NCI-H2227 treated with DMSO at 0.1 percent for 48 hours (cell line): Measurements from ENCODE around the gene HAUS8.
"Not testable (repeated sequence)": the region's sequence is repeated elsewhere in the genome, so short reads cannot be mapped to it uniquely, and the experiment has no call there.

ENCODE experiments used
- DNase-seq: peaks from one replicate; lab custom pipeline; 2025; lab: John Stamatoyannopoulos, UW

HAUS8 gene, protein sequence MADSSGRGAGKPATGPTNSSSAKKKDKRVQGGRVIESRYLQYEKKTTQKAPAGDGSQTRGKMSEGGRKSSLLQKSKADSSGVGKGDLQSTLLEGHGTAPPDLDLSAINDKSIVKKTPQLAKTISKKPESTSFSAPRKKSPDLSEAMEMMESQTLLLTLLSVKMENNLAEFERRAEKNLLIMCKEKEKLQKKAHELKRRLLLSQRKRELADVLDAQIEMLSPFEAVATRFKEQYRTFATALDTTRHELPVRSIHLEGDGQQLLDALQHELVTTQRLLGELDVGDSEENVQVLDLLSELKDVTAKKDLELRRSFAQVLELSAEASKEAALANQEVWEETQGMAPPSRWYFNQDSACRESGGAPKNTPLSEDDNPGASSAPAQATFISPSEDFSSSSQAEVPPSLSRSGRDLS

DNA sequence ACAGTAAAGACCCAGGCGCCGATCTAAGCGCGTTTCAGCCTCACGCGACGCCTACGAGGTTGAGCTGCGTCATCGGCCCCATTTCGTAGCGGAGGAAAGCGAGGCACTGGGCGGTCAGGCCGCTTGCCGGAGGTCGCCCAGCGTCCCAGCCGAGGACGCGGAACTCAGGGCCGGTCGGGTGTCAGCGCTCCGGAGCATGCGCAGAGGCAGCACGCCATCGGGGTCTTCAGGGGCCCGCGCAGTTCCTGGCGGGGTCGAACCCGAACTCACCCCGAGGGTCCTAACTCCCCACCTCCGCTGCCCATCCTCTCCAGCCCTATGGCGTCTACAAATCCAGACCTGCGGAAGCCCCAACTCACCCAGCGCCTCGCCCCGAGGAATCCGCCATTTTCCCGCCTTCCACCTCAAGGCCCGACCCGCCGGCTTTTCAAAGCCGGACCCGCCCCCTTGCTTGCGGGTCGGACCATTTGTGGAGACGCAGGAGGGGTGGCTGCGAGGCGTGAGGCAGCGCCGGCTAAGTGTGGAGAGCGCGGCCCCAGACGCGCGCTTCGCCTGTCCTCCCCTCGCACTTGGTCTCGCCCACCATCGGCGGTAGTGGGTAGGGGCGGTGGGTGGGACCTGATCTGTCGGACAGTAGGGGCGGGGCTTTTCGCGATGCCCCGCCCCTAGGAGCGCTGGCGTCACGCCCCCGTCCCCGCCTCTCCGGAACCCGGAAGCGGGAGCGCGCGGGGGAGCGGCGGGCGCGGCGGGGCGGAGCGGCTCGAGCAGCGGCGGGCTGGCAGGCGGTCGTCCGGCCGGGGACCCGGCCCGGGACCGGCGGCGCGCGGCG lies at the start of gene HAUS8, which contains the start of gene MYO9B:
HAUS8 (minus strand) TSS at position 418 of the 829 bp plus-strand sequence; CDS start at position 388, 30 bp downstream.
MYO9B (plus strand) TSS at position 743 of the 829 bp plus-strand sequence. CDS start 25,941 bp downstream, outside the sequence.
- peak; percentile 92 for DNase-seq

DNA sequence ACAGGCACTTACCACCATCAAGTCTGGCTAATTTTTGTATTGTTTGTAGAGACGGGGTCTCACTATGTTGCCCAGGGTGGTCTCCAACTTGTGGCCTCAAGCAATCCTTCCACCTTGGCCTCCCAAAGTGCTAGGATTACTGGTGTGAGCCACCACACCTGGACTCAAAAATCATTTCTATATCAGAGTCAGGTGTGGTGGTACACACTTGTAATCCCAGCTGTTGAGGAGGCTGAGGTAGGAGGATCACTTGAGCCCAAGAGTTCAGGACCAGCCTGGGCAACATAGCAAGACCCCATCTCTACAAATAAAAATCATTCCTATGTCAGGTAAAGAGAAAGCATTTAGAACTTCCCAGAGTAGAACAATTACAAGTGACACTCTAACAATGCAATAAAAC lies 48.8 kb upstream of the HAUS8 start:
- DNase-seq = no peak

DNA sequence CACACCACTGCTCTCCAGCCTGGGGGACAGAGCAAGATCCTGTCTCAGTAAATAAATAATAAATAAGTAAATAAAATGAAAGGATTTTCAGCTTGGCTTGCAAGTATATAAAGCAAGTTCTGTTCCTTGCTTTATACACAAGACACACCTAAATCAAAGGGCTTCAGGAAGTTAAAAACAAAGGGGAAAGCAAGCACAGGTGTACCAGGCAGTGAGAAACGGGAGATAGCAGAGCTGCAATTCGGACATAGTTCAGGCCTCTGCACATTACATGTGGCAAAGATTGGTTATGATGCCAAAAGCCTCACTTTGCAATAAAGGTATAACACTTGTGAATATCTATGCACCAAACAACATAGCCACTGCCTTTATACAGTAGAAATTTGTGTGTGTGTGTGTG lies 47.8 kb upstream of the HAUS8 start:
- DNase-seq = no peak

DNA sequence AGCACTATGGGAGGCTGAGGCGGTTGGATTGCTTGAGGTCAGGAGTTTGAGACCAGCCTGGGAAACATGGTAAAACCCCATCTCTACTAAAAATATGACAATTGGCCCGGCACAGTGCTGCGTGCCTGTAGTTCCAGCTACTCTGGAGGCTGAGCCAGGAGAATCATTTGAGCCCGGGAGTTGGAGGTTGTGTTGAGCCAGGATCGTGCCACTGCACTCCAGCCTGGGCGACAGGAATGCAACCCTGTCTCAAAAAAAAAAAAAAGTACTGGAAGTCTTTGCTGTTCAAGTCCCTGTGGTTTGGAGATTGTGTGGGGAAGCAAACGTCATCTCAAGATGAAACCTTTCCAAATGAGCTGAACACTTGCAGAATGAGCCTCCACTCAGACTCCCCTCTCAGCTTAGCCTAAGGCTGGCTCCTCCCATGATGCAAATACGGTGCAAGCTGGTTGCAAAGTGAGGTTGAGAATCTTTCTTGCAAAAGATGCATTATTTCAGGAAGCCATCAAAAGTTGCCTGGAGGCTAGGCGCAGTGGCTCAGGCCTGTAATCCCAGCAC lies 46.6 kb upstream of the HAUS8 start:
- no peak for DNase-seq

DNA sequence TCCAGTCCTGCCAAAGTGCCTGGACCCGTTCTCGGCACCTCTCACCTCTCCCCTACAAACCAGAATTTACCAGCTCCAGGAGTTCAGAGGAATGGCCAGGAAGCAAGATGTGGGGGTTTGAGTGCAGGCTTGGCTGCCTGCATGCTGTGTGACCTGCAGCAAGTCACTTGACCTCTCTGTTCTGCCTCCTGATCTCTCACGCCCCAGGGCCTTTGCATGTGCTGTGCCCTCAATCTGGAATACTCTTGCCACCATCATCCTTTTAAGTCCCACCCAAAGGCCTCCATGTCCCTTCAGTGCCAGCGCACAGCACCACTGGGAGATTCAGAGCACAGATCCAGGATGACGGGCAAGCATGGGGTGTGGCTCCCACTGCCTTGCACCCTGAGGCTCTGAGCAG lies 43.7 kb upstream of the HAUS8 start:
- DNase-seq = no peak

DNA sequence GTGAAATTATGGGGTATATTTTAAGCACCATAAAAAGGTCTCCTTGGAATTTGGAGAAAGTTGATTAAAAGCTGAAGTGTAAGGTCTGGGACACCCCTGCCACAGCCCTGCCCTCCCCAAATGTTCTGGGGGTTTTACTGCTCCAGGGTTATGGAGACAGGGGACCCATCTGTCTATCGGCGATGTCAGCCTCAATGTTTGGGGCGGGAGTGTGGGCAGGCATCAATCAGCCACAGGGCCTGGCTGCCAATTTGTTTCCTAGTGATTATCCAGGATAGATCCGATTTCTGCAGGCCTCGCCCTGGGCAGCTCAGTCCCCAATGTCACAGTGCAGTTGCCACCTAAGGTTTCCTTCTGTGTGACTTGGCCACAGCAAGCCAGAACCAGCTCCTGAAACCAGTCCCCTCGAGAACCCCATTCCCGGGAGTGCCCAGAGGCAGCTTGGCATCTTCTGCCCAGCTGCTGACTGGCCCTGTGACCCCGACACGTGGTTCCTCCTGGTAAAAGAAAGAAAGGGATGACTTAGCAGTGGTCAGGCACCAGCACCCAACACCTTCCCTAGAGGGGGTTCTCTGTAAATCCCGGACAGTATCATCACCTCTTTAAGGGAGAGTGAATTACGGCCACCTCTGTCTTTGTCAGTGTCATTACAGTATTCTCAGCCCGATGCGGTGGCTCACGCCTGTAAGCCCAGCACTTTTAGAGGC lies 41.9 kb upstream of the HAUS8 start:
- DNase-seq = no peak

DNA sequence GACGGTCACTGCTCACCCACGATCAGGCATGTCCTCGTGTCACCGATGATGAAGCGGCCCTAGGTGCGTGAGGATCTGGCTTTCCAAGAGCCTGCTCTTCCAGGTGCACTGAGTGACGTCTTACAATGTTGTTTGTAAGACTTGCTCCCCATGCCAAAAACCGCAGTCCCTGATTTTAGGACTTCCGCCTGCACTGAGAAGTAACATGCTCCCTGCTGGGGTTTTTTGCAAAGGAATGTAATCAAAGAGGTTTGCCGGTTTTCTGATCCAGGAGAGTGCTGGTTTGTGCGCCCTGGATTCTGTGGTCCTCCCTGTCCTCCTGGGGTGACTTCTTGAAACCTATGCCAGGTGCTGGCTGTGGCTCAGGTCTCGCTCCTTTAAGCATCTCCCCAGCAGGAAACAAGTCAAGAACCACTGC lies 39.2 kb upstream of the HAUS8 start:
- DNase-seq = no peak

DNA sequence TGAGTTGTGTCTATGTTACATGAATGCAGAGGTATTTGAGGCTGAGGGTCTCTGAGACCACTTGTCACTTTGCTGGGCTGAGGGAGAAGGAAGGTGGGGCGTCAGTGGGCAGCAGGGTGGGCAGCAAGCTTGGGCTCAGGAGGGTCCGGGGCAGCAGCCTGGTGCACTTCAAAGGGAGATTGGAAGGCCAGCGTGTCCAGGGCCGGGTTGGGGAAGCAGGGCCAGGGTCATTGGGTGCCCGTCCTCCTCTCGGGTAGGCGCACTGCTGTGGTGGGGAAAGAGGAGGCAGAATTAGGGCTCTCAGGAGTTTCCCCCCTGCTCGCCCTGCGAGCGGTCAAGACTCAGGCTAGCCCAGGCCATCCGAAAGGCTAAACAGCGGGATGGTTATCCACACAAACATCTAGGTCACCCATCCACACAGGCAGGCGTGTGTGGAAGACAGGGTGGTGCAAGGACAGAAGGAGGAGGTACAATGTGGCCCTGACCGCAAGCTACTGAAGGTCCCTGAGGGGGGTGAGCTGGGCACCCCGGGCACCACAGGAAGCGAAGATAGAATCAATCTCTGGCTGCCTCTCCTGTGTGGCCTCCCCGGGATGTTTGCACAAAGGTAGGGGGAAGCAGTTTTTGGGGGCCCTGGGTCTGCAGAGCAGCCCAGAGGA lies 38.0 kb upstream of the HAUS8 start:
- no peak for DNase-seq

DNA sequence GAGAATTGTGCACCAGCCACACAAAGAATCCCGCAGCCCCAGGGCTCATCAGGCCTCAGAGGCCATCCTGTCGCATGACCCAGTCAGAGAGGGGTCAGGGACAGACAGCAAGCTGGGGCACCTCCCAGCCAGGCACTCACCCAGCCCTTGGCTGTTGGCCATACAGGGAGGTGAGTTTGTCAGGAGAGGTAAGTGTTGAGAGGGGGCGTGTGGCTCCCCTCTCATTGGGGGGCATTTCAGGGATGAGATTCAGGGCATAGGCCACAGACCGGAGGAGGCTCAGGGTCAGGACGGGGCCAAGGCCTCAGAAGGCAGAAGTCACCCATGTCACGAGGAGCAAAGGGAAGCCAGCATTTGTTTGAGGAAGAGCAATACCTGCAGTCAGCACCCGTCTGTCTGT lies 37.4 kb upstream of the HAUS8 start:
- no peak for DNase-seq

DNA sequence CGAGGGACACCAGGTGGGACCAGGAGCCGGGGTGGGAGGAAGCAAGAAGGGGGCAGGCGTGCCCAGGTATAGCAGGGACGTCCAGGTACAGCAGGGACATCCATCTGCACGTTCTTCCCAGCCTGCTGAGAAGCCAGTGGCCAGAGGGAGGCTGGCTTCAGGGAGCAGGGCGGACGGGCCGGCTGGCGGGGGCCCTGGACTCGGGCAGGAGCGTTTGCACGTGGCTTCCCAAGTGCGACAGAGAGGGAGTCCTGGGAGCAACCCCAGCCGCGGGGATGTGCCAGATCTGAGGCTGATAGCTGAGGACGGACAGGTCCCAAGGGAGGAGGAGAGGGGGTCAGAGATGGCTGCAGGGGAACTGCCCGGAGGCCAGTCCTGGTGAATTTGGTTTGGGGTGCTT lies 37.0 kb upstream of the HAUS8 start:
- no peak for DNase-seq

DNA sequence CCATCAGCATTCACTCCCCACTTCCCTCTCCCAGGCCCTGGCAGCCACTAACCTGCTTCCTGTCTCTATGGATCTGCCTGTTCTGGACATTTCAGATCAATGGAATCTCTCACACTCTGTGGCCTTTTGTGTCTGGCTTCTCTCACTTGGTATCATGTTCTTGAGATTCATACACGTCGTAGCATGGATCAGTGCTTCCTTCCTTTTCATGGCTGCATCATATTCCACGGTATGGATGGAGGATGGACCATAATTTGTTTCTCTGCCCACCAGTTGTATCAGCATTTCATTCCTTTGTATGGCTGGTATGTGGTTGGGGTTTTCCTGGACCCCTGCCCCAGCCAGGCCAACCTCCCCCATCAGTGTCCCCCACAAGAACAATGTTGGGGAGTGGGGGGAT lies 36.5 kb upstream of the HAUS8 start:
- DNase-seq = no peak

DNA sequence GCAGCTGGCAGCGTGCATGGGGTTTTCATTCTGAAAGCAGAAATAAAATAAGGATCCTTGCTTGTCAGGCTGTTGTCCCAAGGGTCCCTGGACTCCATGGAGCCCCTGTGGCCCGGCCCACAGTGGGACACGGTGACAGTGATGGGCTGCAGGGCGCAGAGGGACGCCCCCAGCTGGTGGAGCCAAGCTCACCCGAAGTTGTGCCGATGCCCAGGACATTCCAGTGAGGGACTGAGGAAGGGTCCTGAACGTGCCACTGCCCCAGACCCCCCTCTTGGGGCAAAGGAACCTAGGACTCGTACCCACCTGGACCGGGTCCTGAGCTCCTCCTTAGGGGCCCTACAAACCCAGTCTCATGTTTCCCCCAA lies 35.3 kb upstream of the HAUS8 start:
- DNase-seq = no peak

DNA sequence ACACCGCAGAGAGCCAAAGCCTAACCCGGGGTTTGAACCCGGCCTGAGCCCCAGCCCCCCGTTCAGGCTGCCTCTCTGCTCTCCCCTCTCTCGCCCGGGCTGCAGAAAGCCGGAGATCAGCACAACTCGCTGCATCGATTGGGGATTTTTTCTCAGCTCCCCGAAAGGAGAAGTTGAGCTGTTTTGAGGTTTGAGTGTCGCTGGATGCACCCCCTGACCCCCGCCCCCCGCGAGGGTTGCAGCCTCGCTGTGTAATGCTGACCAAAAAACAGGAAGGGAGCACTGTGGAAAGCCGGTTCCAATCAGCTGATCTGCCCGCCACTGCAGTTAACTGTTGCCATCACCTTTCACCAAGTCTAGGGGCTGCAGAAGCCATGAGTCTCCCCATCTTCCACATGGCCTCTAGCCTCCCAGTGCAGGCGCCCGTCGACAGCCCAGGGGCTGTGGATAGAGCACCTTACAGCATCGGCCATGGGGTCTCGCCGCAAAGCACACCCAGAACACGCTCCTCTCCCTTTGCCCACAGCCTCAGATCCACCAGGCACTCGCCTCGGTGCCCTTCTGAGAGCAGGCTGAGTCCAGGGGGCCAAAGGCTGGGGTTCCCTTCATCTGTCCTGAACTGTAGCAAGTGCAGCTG lies 34.8 kb upstream of the HAUS8 start:
- DNase-seq = no peak

DNA sequence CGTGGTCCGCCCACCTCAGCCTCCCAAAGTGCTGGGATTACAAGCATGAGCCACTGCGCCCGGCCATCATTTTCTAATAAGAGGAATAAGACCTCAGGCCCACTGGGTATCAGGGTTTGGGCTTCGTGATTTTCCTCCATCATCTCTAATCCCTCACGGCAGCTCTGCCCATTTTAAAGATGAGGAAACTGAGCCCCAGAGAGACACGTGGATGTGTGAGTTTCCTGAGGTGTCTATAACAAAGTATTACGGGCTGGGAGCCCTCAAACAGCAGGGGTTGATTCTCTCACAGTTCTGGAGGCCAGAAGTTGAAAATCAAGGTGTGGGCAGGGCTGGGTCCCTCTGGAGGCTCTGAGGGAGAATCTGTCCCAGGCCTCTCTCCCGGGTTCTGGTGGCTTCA lies 34.0 kb upstream of the HAUS8 start:
- DNase-seq = no peak

DNA sequence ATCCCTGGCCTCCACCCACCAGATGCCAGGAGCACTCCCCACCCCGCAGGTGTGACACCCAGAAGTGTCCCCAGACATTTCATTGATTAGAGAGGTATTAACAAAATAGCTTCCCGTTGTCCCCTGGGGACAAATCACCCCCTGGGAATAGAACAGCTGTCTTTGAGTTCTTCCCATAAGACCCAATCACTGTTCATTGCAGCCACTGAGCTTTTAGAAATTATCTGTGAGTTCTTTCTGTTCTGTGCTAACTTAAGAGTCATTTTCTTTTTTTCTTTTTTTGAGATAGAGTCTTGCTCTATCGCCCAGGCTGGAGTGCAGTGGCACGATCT lies 33.2 kb upstream of the HAUS8 start:
- no peak for DNase-seq

DNA sequence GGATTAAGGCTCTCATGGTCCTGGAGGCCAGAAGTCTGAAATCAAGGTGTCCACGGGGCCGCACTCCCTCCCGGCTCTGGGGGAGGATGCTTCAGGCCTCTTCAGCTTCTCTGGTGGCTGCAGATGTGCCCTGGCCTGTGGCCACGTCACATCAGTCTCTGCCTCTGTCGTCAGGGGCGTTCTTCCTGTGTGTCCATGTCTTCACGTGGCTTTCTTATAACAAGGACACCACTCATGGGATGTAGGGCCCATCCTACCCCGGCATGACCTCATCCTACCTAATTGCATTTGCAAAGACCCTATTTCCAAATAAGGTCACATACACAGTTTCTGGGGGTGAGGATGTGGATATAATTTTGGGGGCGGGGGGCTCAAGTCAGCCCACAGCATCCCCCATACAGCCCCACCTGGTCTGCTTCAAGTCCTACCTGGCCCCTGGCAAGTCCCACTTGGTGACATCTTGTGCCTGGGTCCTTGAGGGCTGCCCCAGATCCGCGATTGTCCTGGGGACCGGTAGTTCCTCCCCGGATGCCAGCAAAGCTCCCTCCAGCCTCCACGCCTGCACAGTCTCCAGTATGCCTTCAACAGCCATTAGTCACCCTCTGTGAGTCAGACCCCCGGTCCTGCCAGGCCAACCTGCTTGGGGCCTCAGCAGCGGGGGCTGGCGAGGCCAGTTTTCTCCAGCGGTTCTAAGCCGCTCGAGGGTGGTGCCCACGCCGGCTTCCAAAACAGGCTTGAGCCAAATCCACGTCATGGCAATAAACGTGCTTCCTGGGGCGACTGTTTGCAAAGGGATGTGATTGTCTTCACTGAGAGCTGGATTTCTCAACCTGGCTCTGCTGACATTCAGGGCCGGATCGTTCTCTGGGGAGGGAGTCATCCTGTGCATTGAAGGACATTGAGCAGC lies 32.5 kb upstream of the HAUS8 start:
- DNase-seq = no peak

DNA sequence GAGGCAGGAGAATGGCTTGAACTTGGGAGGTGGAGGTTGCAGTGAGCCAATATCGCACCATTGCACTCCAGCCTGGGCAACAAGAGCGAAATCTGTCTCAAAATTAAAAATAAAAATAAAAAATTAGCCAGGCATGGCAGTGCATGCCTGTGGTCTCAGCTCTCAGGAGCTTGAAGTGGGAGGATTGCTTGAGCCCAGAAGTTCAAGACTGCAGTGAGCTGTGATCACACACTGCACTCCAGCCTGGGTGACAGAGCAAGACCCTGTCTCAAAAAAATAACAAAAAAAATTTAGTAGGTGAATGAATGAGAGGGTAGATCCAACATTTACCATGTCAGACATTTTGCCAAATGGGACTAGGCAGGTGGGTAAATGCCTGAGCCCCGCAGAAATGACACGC lies 31.7 kb upstream of the HAUS8 start:
- not testable (repeated sequence) for DNase-seq

DNA sequence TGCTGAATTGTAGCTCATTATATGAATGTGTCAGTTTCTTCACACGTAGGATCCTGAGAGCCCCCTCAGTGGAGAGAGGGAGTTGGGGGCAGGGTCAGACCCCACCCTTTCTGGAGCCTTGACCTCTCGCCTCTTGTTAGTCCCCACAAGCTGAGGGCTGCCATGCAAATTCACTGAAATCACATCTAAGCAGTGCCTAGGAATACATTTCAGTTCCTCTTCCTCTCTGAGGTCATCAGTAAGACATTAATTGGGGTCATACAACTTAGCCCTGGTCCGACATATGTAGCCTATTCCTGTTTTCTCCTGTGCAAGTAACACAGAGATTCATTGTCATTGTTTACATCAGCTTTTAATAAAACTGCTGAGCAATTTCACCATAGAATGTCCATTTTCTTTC lies 30.3 kb upstream of the HAUS8 start:
- no peak for DNase-seq

DNA sequence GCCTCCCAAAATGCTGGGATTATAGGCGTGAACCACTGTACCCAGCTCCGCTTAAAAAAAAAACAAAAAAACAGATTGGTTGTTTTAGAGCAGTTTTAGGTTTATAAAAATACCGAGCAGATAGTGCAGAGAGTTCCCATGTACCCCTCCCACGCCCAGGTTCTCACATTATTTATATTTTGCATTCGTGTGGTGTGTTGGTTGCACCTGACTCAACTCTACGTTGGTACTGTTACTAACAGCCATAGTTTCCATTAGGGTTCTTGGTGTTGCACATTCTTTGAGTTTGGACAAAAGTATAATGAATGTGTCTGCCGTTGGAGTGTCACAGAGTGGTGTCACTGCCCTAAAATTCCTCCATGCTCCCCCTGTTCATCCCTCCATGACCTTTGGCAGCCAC lies 29.4 kb upstream of the HAUS8 start:
- no peak for DNase-seq

DNA sequence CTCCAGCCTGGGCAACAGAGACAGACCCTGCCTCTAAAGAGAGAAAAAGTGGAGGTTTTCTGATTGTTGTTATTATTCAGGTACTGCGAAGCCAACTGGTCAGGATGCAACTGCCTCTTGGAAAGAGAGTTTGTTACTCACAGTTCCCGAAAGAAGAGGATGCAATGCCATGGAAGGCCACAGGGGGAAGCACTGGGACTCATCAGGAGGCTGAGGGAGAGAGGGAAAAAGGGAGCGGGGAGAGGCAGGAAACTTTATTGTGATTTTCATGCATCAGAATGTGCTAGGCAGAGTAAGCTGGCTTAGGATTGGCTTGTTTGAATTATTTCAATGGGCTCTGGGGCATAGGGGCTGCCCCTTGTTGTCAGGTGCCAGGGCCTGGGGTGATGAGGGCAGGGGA lies 27.9 kb upstream of the HAUS8 start:
- DNase-seq = no peak
